H9 (cell line): ENCODE measurements around the gene PRPF19. TPM values are rescaled to one million over a fixed set of nuclear protein-coding genes. Genes with fewer than 3 reads are reported as not detected.

Source experiments
- DNase-seq: peaks from one replicate; pipeline ENCODE4 v3.0.0-alpha.2; 2017
- H2AFZ ChIP-seq: one replicate; pipeline ENCODE4 v1.6.1; 2013; ENCODE audit warnings: mild to moderate bottlenecking, low read length, control low read depth, moderate library complexity
- H2AK5ac ChIP-seq: 2 replicates; pipeline ENCODE4 v1.6.1; 2013; ENCODE audit warnings: low read length, control low read depth, mixed read lengths; ENCODE audit not compliant: insufficient read length
- H2BK120ac ChIP-seq: one replicate; pipeline ENCODE4 v1.6.1; 2013; ENCODE audit warnings: low read depth, mild to moderate bottlenecking, low read length, control low read depth, inconsistent platforms; ENCODE audit not compliant: poor library complexity, severe bottlenecking
- H2BK12ac ChIP-seq: 2 replicates; pipeline ENCODE4 v1.6.1; 2013; ENCODE audit warnings: low read length, control low read depth, mixed read lengths, low read depth; ENCODE audit not compliant: insufficient read length
- H2BK15ac ChIP-seq: 2 replicates; pipeline ENCODE4 v1.6.1; 2013; ENCODE audit warnings: low read depth, low read length, control low read depth
- H2BK20ac ChIP-seq: one replicate; pipeline ENCODE4 v1.6.1; 2013; ENCODE audit warnings: low read depth, mild to moderate bottlenecking, low read length, control low read depth, inconsistent platforms; ENCODE audit not compliant: poor library complexity, severe bottlenecking
- H2BK5ac ChIP-seq: 2 replicates; pipeline ENCODE4 v1.6.1; 2013; ENCODE audit warnings: low read length, control low read depth, mixed read lengths; ENCODE audit not compliant: insufficient read length
- H3K14ac ChIP-seq: 2 replicates; pipeline ENCODE4 v1.6.1; 2013; ENCODE audit warnings: low read length, control low read depth; ENCODE audit not compliant: insufficient read depth
- H3K18ac ChIP-seq: 2 replicates; pipeline ENCODE4 v1.6.1; 2013; ENCODE audit warnings: low read depth, mild to moderate bottlenecking, mixed read lengths, low read length, control low read depth; ENCODE audit not compliant: insufficient read length
- H3K23ac ChIP-seq: 2 replicates; pipeline ENCODE4 v1.6.1; 2013; ENCODE audit warnings: low read length, control low read depth, mixed read lengths, low read depth; ENCODE audit not compliant: insufficient read length
- H3K23me2 ChIP-seq: 2 replicates; pipeline ENCODE4 v1.6.1; 2013; ENCODE audit warnings: low read depth, mild to moderate bottlenecking, mixed read lengths, low read length, control low read depth; ENCODE audit not compliant: insufficient read length, poor library complexity, severe bottlenecking
- H3K27ac ChIP-seq: 2 replicates; pipeline ENCODE4 v1.5.1; 2013; ENCODE audit warnings: low read length, control low read depth, mixed read lengths, low read depth; ENCODE audit not compliant: insufficient read length
- H3K27me3 ChIP-seq: 2 replicates; pipeline ENCODE4 v1.6.1; 2013; ENCODE audit warnings: low read length, control low read depth, inconsistent platforms; ENCODE audit not compliant: insufficient read depth
- H3K4ac ChIP-seq: 2 replicates; pipeline ENCODE4 v1.6.1; 2013; ENCODE audit warnings: low read depth, mild to moderate bottlenecking, control low read depth, inconsistent platforms, low read length, moderate library complexity
- H3K4me1 ChIP-seq: 2 replicates; pipeline ENCODE4 v1.6.1; 2013; ENCODE audit warnings: low read length, control low read depth, inconsistent platforms; ENCODE audit not compliant: insufficient read depth
- H3K4me2 ChIP-seq: 2 replicates; pipeline ENCODE4 v1.6.1; 2013; ENCODE audit warnings: low read length, control low read depth, mixed read lengths; ENCODE audit not compliant: insufficient read length, insufficient read depth
- H3K56ac ChIP-seq: 2 replicates; pipeline ENCODE4 v1.6.1; 2013; ENCODE audit warnings: low read depth, mild to moderate bottlenecking, mixed read lengths, low read length, control low read depth; ENCODE audit not compliant: insufficient read length
- H3K79me1 ChIP-seq: 2 replicates; pipeline ENCODE4 v1.6.1; 2013; ENCODE audit warnings: low read depth, mild to moderate bottlenecking, moderate library complexity, low read length, control low read depth, inconsistent platforms; ENCODE audit not compliant: insufficient read depth, poor library complexity, severe bottlenecking
- H3K79me2 ChIP-seq: 2 replicates; pipeline ENCODE4 v1.6.1; 2013; ENCODE audit warnings: low read length, control low read depth, inconsistent platforms; ENCODE audit not compliant: insufficient read depth
- H3K9ac ChIP-seq: 2 replicates; pipeline ENCODE4 v1.6.1; 2013; ENCODE audit warnings: low read length, control low read depth, mixed read lengths; ENCODE audit not compliant: insufficient read length; ENCODE audit errors: extremely low read depth
- H3K9me3 ChIP-seq: one replicate; pipeline ENCODE4 v1.6.1; 2013; ENCODE audit warnings: low read depth, low read length, inconsistent platforms; ENCODE audit not compliant: control insufficient read depth
- H3T11ph ChIP-seq: one replicate; pipeline ENCODE4 v1.6.1; 2013; ENCODE audit warnings: mild to moderate bottlenecking, low read length, control low read depth, inconsistent platforms
- H4K20me1 ChIP-seq: one replicate; pipeline ENCODE4 v1.6.1; 2013; ENCODE audit not compliant: control insufficient read depth, insufficient read length, insufficient read depth
- H4K5ac ChIP-seq: 2 replicates; pipeline ENCODE4 v1.6.1; 2013; ENCODE audit warnings: low read depth, mild to moderate bottlenecking, mixed read lengths, low read length, control low read depth; ENCODE audit not compliant: insufficient read length
- H4K8ac ChIP-seq: replicated peaks from 2 replicates; pipeline ENCODE4 v1.6.1; 2013; ENCODE audit warnings: low read length, control low read depth, mixed read lengths, low read depth; ENCODE audit not compliant: insufficient read length
- H4K91ac ChIP-seq: 2 replicates; pipeline ENCODE4 v1.6.1; 2013; ENCODE audit warnings: low read depth, mild to moderate bottlenecking, moderate library complexity, mixed read lengths, low read length, control low read depth; ENCODE audit not compliant: insufficient read length
- H3K27ac Mint-ChIP-seq, 3 experiments: 2 replicates in 2 of 3; 3 replicates in 1 of 3; pipeline ENCODE4 v1.8.0; 2020 to 2021; ENCODE audit warnings: mixed read lengths in 3 of 3, mild to moderate bottlenecking in 1 of 3, moderate library complexity in 1 of 3
- H3K27me3 Mint-ChIP-seq: 2 replicates; pipeline ENCODE4 v1.8.0; 2021; ENCODE audit warnings: low read depth, mild to moderate bottlenecking, moderate library complexity, mixed read lengths
- H3K36me3 Mint-ChIP-seq, 3 experiments: 2 replicates in 2 of 3; 3 replicates in 1 of 3; pipeline ENCODE4 v1.8.0; 2020 to 2021; ENCODE audit warnings: low read depth in 3 of 3, mixed read lengths in 3 of 3; ENCODE audit not compliant: insufficient read depth in 1 of 3
- H3K4me1 Mint-ChIP-seq, 2 experiments: 2 replicates each; pipeline ENCODE4 v1.8.0; 2020; ENCODE audit warnings: mixed read lengths in 2 of 2
- H3K4me3 Mint-ChIP-seq, 2 experiments: 2 replicates in 1 of 2; 3 replicates in 1 of 2; pipeline ENCODE4 v1.8.0; 2020 to 2021; ENCODE audit warnings: mild to moderate bottlenecking in 2 of 2, mixed read lengths in 2 of 2, moderate library complexity in 1 of 2
- H3K9me3 Mint-ChIP-seq, 2 experiments: 2 replicates in 1 of 2; 3 replicates in 1 of 2; pipeline ENCODE4 v1.8.0; 2020; ENCODE audit warnings: mild to moderate bottlenecking in 2 of 2, mixed read lengths in 2 of 2, moderate library complexity in 1 of 2
- WGBS: extraction: QIAGEN DNeasy Blood & Tissue Kit; methylation state at CpG from one replicate; pipeline ENCODE4 v1.1.7; 2013; ENCODE audit warnings: missing lambda C conversion rate, low lambda C conversion rate, mixed read lengths; ENCODE audit not compliant: insufficient read length; ENCODE audit errors: extremely low coverage; 5-methylcytosine and 5-hydroxymethylcytosine counted together
- total RNA-seq: library from RNA; stranded (reverse); gene quantifications from 2 replicates; pipeline ENCODE4 v1.2.1, GENCODE V29; 2021
- TF ChIP-seq, protein P1 (sequence below): fragments of 200-600 bp; sonication (generic); conservative IDR thresholded peaks from 3 replicates; pipeline ENCODE4 v1.8.0; 2021; ENCODE audit warnings: antibody characterized with exemption, mild to moderate bottlenecking

The PRPF19 gene
- total RNA-seq, 1 experiment from 2014 or later, result 130 TPM

DNA sequence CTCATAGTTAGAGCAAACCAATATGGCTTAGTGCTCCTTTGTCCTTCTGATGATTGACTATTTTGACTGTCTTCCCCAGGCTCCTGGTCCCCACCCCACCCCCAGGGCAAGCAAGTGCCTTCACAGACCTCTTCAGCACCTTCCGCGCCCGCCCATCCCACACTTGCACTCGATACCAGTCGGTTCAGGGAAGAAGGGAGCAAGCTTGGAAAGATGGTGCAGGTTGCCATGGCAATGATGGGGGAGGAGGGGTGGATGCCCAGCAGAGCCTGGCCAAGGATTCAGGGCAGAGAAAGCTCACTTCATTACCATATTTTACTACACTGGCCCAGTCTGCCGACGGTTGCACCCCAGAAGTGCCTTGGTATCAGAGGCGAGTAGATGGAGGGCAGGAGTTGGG lies 20.1 kb upstream of the PRPF19 start:
- Histone ChIP-seq H3K4me1 (peaks cover 2% of the 10 kb centered on the region; the same call in 1 of the 2 replicates), H4K5ac (no peak overlapping the region), H3K23me2 (peaks cover 10% of the 10 kb centered on the region), H4K91ac (no peak overlapping the region), H3K27ac (no peak overlapping the region), H3K79me1 (no peaks in the 10 kb centered on the region), H3K9ac (no peak overlapping the region), H3K27me3 (no peaks in the 10 kb centered on the region), H2BK15ac (no peak overlapping the region), H2AFZ (no peak overlapping the region), H2BK12ac (no peak overlapping the region), H3K9me3 (no peaks in the 10 kb centered on the region), H3K18ac (no peak overlapping the region), H2BK5ac (no peak overlapping the region), H2BK120ac (no peak overlapping the region), H3K56ac (no peak overlapping the region), H3K4me2 (no peak overlapping the region), H3K79me2 (no peaks in the 10 kb centered on the region), H2BK20ac (no peak overlapping the region), H3K14ac (no peak overlapping the region), H3K23ac (no peak overlapping the region), H4K20me1 (no peaks in the 10 kb centered on the region), H2AK5ac (no peak overlapping the region), H3T11ph (no peak overlapping the region), H3K4ac (no peak overlapping the region), H4K8ac (no peak overlapping the region)
- no peaks in the 10 kb centered on the region for H3K9me3 Mint-ChIP-seq
- no CpG with 5 or more reads among the region's 8 CpGs for WGBS
- no peak overlapping the region for H3K4me3 Mint-ChIP-seq
- peaks cover 7% of the 10 kb centered on the region for H3K27me3 Mint-ChIP-seq
- no peak overlapping the region for H3K27ac Mint-ChIP-seq
- DNase-seq, result no peak
- TF ChIP-seq, protein P1, sequence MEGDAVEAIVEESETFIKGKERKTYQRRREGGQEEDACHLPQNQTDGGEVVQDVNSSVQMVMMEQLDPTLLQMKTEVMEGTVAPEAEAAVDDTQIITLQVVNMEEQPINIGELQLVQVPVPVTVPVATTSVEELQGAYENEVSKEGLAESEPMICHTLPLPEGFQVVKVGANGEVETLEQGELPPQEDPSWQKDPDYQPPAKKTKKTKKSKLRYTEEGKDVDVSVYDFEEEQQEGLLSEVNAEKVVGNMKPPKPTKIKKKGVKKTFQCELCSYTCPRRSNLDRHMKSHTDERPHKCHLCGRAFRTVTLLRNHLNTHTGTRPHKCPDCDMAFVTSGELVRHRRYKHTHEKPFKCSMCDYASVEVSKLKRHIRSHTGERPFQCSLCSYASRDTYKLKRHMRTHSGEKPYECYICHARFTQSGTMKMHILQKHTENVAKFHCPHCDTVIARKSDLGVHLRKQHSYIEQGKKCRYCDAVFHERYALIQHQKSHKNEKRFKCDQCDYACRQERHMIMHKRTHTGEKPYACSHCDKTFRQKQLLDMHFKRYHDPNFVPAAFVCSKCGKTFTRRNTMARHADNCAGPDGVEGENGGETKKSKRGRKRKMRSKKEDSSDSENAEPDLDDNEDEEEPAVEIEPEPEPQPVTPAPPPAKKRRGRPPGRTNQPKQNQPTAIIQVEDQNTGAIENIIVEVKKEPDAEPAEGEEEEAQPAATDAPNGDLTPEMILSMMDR, result no peak
- peaks cover 16 to 21% of the 10 kb centered on the region in 2 experiments for H3K4me1 Mint-ChIP-seq
- H3K36me3 Mint-ChIP-seq, result peaks cover 34 to 61% (median 51%) of the 10 kb centered on the region in 3 experiments; a peak in 6 of 7 replicates
